ENCODE measurements around the gene UBE2J1. TPM values are rescaled to one million over a fixed set of nuclear protein-coding genes. Genes with fewer than 3 reads are reported as not detected.

Gene UBE2J1, protein sequence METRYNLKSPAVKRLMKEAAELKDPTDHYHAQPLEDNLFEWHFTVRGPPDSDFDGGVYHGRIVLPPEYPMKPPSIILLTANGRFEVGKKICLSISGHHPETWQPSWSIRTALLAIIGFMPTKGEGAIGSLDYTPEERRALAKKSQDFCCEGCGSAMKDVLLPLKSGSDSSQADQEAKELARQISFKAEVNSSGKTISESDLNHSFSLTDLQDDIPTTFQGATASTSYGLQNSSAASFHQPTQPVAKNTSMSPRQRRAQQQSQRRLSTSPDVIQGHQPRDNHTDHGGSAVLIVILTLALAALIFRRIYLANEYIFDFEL
- 97.1 and 114 TPM in 2 replicates for total RNA-seq

DNA sequence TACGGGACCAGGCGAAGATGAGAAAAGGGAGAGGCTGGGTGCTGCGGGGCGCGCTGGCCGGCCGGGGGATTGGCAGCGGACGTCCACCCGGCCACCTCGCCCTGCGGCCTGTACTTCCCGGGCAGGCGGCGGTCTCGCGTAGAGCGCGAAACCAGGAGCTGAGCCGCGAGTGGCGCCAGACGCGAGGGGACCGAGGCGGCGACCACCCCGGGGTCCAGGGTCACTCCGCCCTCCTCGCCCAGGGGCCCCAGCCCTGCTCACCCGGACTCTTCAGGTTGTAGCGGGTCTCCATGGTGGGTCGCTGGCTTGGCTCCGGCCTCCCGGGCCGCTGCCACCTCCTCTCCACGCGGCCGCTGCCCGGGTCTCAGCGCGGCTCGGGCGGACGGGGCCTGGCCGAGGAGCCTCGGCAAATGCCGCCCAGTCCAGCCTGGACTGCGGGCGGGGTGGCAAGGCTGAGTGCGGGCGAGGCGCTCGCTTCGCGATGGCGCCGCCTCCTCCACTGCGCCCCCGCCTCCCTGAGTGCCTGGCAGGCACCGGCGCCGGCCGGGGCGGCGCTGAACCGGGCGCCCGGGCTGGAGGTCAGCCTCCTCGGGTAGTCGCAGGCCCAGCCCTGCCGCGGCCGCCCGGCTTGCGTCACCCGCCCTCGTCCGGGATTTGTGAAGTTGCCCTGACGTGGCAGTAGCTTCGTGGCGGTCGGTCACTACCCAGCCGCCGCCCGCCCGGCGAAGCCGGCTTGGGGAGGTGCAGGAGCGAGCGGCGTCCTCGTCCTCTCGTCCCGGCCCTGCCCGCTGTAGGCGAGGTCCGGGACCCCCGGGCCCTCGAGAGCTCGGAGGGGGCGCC lies at the start of gene UBE2J1:
Gene UBE2J1 (minus strand): TSS at position 445 of the 840 bp plus-strand sequence. CDS start 153 bp downstream, at position 292.

DNA sequence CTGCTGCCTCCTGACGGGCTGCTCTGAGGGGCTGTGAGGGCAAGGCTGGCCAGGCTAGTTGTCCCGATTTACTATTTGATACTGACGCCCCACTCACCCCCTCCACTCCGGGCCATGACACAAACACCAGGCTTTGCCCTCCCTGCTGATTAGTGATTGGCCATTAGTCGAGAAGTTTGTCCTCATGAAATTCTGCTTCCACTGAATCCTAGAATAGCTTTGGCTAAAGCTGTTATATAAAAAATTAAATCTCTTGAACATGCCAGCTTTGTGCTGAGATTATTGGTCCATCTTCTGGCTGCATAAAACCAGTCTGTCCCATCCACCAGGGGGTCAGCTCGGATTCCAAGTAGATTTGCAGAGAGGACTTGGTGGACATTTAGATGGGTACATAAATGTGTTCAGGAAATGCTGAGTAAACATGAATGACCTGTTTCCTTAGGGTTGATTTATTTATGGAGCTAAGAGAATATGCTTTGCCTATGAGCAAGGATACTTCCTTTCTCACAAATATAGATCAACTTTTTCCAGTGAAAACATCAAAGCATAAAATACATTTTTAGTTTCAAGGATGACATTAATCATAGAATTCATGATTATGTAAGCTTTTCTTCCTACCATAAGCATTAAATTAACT lies 37.2 kb downstream of the UBE2J1 start, which contains the start of gene GABRR2:
Gene GABRR2 (minus strand): TSS at position 51 of the 637 bp plus-strand sequence. CDS start 134 bp downstream, outside the sequence.

Other genes starting within 250 kb of the UBE2J1 start
- gene SRSF12, start 234.7 kb downstream of the UBE2J1 start, total RNA-seq = under 0.01 and 0.36 TPM in 2 replicates
- gene PM20D2, start 206.7 kb downstream of the UBE2J1 start, total RNA-seq = 20.7 and 22.7 TPM in 2 replicates
- not detected in 2 replicates for gene GABRR1, start 135.4 kb downstream of the UBE2J1 start, total RNA-seq
- 0.27 and 0.86 TPM in 2 replicates for gene GABRR2, start 37.4 kb downstream of the UBE2J1 start, total RNA-seq
- 0.27 and 1.1 TPM in 2 replicates for gene RRAGD, start 59.6 kb upstream of the UBE2J1 start, total RNA-seq
- gene ANKRD6, start 80.4 kb upstream of the UBE2J1 start, total RNA-seq = 4.8 and 9.1 TPM in 2 replicates